ENCODE data around the gene OSBPL1A. TPM values are rescaled to one million over a fixed set of nuclear protein-coding genes. Genes with fewer than 3 reads are reported as not detected.

OSBPL1A gene
- polyA plus RNA-seq, 1 of the 3 experiments (the other 2 are of a cell fraction), result 21.3 TPM

DNA sequence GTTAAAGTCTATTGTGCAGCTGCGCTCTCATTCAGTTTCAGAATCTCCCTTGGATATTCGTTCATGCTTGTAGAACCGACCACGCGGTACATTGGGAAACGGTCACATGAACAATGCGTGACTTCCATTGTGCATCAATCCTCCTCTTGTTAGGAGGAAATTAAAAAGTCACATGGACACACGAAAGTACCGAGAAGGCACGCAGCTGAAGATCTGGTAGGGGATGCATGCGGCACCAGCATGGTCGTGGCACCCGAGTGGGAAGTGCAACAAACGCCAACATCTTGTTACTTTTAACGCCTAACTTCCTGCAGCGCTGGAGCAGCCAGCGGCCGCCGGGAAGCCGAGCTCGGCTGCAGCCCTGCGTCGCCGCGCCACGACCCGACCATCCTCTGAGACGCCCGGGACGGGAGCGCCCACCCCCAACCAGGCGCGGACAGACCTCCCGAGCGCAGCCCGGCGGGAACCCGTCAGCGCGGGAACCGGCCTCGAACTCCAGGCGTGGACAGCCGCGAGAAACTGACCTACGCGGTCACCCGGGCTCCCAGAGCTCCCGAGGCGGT lies 412 bp downstream of the OSBPL1A start (continued):
- TF ChIP-seq ZBTB33 (IDR thresholded peaks at IDR 0.05; ENCODE audit: borderline replicate concordance, low read depth) (no peak), EZH2phosphoT487 (IDR thresholded peaks at IDR 0.05; ENCODE audit: borderline replicate concordance, low read depth) (no peak), TCF12 (IDR thresholded peaks at IDR 0.05) (no peak), RXRA (IDR thresholded peaks at IDR 0.05; ENCODE audit: borderline replicate concordance, low read depth) (no peak), PBX3 (IDR thresholded peaks at IDR 0.05) (no peak), NFIC (IDR thresholded peaks at IDR 0.05; ENCODE audit: borderline replicate concordance) (no peak), RAD21 (IDR thresholded peaks at IDR 0.05; ENCODE audit: low read length) (no peak), YY1 (IDR thresholded peaks at IDR 0.05; ENCODE audit: low read depth) (0 out of 2 replicates have a peak, but pooled peaks have one; percentile 26), RCOR1 (IDR thresholded peaks at IDR 0.05; ENCODE audit: low read length) (no peak), SMC3 (IDR thresholded peaks at IDR 0.05; ENCODE audit: low read depth, low read length) (no peak), FOXM1 (IDR thresholded peaks at IDR 0.05; ENCODE audit: low read depth) (no peak), FOXJ3 (CRISPR knock-in tag; IDR thresholded peaks at IDR 0.05) (no peak)
- TF ChIP-seq, protein P1, sequence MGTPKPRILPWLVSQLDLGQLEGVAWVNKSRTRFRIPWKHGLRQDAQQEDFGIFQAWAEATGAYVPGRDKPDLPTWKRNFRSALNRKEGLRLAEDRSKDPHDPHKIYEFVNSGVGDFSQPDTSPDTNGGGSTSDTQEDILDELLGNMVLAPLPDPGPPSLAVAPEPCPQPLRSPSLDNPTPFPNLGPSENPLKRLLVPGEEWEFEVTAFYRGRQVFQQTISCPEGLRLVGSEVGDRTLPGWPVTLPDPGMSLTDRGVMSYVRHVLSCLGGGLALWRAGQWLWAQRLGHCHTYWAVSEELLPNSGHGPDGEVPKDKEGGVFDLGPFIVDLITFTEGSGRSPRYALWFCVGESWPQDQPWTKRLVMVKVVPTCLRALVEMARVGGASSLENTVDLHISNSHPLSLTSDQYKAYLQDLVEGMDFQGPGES (IDR thresholded peaks at IDR 0.05; ENCODE audit: low read depth, low read length), result no peak
- TF ChIP-seq, protein P2, sequence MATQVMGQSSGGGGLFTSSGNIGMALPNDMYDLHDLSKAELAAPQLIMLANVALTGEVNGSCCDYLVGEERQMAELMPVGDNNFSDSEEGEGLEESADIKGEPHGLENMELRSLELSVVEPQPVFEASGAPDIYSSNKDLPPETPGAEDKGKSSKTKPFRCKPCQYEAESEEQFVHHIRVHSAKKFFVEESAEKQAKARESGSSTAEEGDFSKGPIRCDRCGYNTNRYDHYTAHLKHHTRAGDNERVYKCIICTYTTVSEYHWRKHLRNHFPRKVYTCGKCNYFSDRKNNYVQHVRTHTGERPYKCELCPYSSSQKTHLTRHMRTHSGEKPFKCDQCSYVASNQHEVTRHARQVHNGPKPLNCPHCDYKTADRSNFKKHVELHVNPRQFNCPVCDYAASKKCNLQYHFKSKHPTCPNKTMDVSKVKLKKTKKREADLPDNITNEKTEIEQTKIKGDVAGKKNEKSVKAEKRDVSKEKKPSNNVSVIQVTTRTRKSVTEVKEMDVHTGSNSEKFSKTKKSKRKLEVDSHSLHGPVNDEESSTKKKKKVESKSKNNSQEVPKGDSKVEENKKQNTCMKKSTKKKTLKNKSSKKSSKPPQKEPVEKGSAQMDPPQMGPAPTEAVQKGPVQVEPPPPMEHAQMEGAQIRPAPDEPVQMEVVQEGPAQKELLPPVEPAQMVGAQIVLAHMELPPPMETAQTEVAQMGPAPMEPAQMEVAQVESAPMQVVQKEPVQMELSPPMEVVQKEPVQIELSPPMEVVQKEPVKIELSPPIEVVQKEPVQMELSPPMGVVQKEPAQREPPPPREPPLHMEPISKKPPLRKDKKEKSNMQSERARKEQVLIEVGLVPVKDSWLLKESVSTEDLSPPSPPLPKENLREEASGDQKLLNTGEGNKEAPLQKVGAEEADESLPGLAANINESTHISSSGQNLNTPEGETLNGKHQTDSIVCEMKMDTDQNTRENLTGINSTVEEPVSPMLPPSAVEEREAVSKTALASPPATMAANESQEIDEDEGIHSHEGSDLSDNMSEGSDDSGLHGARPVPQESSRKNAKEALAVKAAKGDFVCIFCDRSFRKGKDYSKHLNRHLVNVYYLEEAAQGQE (IDR thresholded peaks at IDR 0.05; ENCODE audit: low read depth, low read length), result no peak
- TF ChIP-seq, protein P3, sequence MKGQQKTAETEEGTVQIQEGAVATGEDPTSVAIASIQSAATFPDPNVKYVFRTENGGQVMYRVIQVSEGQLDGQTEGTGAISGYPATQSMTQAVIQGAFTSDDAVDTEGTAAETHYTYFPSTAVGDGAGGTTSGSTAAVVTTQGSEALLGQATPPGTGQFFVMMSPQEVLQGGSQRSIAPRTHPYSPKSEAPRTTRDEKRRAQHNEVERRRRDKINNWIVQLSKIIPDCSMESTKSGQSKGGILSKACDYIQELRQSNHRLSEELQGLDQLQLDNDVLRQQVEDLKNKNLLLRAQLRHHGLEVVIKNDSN (IDR thresholded peaks at IDR 0.05; ENCODE audit: borderline replicate concordance, low read depth), result peak; percentile 81

Measured in SK-N-SH (cell line).